GM21390 (cell line): ENCODE data around the gene C2CD2.

ENCODE experiments used
- ATAC-seq: cut with Tn5 transposase; IDR thresholded peaks from one replicate; pipeline ENCODE4 v1.9.1; 2021; ENCODE audit not compliant: unreplicated experiment

Gene C2CD2

GRCh38 chr21:41890355-41890754, 63.5 kb downstream of the C2CD2 start:
- ATAC-seq: no peak

DNA sequence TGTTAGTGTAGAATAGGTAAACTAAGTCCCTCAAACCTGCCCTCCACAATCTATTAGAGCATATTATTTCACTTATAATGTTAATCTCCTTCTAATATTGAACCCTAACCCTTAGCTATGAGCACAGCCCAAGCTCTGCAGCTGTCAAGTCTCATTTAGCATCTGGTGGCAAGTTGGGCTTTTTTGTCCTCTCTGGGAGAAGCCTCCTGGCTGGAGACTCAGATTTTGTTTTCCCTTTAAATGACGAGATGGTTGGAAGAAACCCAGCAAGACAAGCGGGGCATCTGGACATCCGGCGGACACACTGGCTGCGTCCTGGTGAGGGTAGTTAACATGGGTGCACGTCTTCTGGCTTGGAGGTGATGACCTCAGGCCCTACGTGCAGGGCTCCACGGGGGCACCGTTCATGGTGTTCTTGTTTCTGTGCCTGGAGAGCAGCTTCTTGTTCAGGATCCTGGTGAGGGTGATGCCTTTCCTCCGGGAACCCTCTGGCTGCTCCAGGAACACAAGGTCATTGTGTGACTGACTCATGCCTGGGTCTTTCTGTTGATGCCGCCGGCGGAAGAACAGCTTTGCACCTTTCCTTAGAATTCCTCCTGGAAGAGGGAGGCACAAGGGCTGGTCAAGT, 65.0 kb downstream of the C2CD2 start:
- no peak for ATAC-seq

- no peak for ATAC-seq
Observed at GRCh38 chr21:41887667-41888066, 66.2 kb downstream of the C2CD2 start.

- ATAC-seq: no peak
Observed at GRCh38 chr21:41886328-41886727, 67.5 kb downstream of the C2CD2 start.

- ATAC-seq: no peak
Observed at GRCh38 chr21:41885341-41886024, 68.3 kb downstream of the C2CD2 start.

- no peak for ATAC-seq
Observed at GRCh38 chr21:41884501-41885030, 69.3 kb downstream of the C2CD2 start.

DNA sequence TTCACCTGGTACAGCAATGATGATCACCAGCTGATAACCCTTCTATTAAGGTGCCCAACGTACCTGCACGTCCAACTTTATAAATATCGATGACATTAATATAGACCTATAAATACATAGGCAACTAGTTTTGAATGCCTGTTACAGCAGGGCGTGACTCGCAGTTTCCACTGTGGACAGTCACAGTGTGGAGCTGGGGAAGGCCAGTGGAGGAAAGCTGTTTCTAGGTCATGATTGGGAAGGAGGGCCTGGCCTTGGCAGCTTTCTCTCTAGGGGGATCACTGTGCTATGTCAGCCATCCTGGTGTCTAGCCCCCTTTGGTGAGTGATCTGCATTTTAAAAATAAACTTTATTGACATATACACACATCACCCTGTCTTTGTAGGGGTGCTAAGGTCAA, 70.2 kb downstream of the C2CD2 start:
- no peak for ATAC-seq

- no peak for ATAC-seq
Observed at GRCh38 chr21:41881051-41881450, 72.8 kb downstream of the C2CD2 start.

- no peak for ATAC-seq
Observed at GRCh38 chr21:41880153-41880552, 73.7 kb downstream of the C2CD2 start.

DNA sequence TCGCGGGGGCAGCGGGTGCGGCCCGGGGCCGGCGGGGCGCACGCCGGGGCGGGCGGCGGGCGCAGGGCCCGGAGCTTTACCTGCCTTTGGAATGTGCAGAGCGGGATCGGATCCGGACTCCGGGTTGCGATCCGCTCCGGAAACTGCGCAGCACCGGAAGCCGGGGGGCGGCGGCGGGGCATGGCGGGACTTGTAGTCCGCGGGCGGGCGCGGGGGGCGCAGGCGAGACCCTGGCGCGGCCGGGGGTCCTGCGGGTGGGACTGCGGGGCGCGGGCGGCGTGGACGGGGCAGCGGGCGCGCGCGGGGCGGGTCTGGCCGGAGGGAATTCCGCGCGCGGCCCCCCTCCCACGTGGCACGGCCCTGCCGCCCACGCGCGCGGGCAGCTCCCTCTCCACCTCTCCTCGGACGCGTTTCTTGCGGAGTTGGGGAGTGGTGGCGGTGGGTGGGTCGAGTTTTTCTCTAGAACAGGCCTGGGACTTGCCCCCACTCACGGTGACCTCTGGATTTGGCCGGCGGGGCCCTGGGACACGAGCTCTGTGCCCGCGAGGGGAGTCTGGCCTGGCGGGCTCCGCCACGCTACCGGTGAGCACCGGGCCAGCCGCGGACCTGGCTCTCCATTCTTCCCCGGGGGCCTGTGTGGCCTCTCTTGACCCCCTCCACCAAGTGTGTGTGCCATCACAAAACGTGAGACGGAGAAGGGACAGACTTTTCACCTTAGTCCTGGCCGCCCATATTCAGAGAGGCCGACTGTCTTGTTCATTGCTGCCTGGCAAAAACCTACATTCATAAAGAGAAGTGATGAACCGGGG, 74.4 kb downstream of the C2CD2 start, which contains the start of gene PRDM15:
PRDM15 (minus strand) TSS at position 155 of the 809 bp plus-strand sequence. CDS start 18,981 bp downstream, outside the sequence.
- peak; percentile 55 for ATAC-seq

DNA sequence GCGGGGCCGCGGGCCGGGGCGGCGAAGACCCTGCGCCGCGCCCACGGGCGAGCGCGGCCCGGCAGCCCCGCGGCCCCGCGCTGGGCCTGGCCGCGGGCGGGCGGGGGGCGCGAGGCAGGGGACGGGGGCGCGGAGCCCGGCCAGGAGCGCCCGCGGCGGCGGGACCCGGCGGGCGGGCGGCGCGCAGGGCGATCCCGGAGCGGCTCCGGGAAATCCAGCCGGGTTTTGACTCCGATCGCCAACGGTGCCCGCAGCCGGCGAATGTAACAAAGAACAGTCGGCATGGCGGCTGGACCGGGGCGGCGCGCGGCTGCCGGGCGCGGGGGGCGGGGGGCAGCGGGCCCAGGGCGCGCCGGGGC, 75.0 kb downstream of the C2CD2 start:
- ATAC-seq: peak; percentile 40

- peak; percentile 24 for ATAC-seq
Observed at GRCh38 chr21:41877901-41878830, 75.7 kb downstream of the C2CD2 start.

DNA sequence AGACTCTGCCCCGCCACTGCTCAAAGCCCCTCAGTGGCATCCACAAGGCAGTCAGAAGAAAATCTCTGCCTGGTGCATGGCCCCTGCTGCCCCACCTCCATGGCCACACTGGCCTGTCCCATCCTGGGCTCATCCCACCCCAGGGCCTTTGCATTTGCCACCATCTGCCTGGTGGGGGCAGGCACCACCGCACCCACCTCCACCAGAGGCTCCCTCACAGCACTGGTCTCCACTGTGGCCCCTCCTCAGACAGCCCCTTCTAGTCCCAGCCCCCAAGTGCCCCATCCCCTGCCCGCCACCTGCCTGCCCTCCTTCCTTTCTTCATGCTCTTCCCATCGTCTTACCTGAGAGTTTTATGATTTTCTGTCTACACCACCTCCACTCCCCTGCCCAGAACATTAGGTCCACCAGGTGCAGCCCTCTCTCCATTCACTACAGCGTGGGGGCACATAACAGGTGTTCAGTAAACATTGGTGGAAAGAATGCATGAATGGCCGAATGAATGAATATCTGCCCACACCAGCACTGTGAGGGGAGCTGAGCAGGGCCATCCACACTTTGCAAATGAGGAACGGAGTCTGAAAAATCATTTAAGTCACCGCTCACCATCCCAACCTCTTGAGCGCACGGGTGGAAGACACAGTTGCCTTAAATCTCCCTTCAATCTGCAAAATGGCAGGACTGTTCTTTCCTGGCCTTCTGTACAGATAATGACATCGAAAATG, 76.7 kb downstream of the C2CD2 start:
- ATAC-seq: no peak

DNA sequence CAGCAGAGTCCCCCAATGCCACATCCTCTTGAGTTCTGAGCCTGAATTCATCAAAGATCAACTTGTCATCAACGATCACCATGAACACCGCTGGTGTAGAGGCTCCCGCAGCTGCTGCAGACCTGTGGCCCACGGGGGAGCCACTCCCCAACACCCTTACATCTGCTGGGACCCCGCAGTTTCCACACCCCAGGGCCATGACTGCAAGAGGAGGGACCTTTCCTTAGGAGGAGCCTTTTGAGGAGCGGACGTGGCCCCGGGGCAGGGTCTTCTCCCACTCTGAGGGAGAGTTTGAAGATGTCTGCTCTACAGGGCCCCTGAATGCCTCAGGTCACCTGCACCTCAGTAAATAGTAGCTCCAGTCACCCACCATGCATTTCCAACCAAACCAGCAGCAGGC, 77.4 kb downstream of the C2CD2 start:
- no peak for ATAC-seq

DNA sequence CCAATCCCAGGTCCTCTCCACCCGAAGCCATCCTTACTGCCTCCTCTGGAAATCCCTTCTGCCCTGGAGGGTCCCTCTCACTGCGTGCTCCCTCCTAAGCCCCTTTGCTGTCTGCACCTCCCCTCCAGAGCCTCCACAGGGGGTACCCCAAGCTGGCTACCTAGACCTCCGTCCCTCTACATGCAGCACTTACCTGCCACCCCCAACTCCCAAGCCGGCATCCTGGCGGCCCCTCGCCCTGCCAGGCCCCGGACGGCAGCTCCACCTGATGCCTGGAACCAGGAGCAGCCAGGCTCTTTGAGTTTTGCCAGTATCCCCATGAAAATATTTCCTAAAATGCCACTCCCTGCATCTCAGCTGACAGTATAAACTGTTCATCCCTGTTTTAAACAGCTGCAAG, 78.7 kb downstream of the C2CD2 start:
- ATAC-seq: no peak

GRCh38 chr21:41874611-41875010, 79.2 kb downstream of the C2CD2 start:
- no peak for ATAC-seq

DNA sequence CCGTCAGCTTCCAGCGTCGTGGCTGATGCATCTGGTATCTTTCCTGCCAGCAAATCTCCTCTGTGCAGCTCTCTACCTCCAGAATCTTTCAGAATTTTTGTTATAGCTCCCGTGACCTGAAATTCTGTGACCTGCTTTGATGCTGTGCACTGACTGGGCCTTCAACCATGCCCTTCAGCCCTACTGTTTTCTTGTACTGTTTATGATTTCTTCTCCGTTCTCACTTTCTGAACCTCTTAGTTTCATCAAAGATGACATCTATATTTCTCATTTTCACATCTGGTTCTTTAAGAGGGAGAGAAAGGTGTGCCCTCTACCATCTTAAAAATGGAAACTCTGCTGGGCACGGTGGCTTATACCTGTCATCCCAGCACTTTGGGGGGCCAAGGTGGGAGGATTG, 80.4 kb downstream of the C2CD2 start:
- ATAC-seq: no peak

- ATAC-seq: no peak
Observed at GRCh38 chr21:41873005-41873404, 80.8 kb downstream of the C2CD2 start.

- ATAC-seq: no peak
Observed at GRCh38 chr21:41871293-41872030, 82.4 kb downstream of the C2CD2 start.
